OCI-M2 (cell line): ENCODE data around the gene CLEC4C.

Experiments
- DNase-seq: peaks from one replicate; lab custom pipeline; 2025; ENCODE audit not compliant: unreplicated experiment; lab: John Stamatoyannopoulos, UW

Gene CLEC4C

GRCh38 chr12:7729746-7730145 is 17.4 kb downstream of the CLEC4C start:
- DNase-seq: no peak

- DNase-seq: no peak
Measured at GRCh38 chr12:7723926-7724325, 23.2 kb downstream of the CLEC4C start.

GRCh38 chr12:7719946-7720730 is 27.0 kb downstream of the CLEC4C start:
- DNase-seq: no peak

GRCh38 chr12:7716381-7716780 is 30.8 kb downstream of the CLEC4C start:
- no peak for DNase-seq

GRCh38 chr12:7712841-7713442 is 34.2 kb downstream of the CLEC4C start:
- DNase-seq: no peak

GRCh38 chr12:7711133-7711532 is 36.0 kb downstream of the CLEC4C start, which contains the start of gene DPPA3:
Gene DPPA3 (plus strand): TSS chr12:7711433. CDS start chr12:7711571, 138 bp downstream.
- DNase-seq: no peak

GRCh38 chr12:7709969-7710675 is 37.1 kb downstream of the CLEC4C start:
- no peak for DNase-seq

GRCh38 chr12:7705846-7706245 is 41.3 kb downstream of the CLEC4C start:
- no peak for DNase-seq

- no peak for DNase-seq
Measured at GRCh38 chr12:7695566-7696197, 51.5 kb downstream of the CLEC4C start, which contains the start of gene GDF3. Gene GDF3 (minus strand): TSS chr12:7695775. CDS start chr12:7695728, 47 bp downstream.

- DNase-seq: no peak
Measured at GRCh38 chr12:7695237-7695560, 52.0 kb downstream of the CLEC4C start.

- DNase-seq: no peak
Measured at GRCh38 chr12:7694556-7695236, 52.5 kb downstream of the CLEC4C start.

- no peak for DNase-seq
Measured at GRCh38 chr12:7693793-7694192, 53.4 kb downstream of the CLEC4C start.

- no peak for DNase-seq
Measured at GRCh38 chr12:7681535-7681934, 65.6 kb downstream of the CLEC4C start.
